ENCODE results near the gene SCYGR5.

SCYGR5 gene

GRCh38 chr2:227713291-227713690 is 46.7 kb downstream of the SCYGR5 start:
- H2BK120ac ChIP-seq (ENCODE audit: low read depth, low read length), result no peak overlapping the region
- no peak overlapping the region for H2BK15ac ChIP-seq (ENCODE audit: low read length)
- no peak for DNase-seq (ENCODE audit: low spot score)
- no peaks in the 10 kb centered on the region for H3K9me3 ChIP-seq (replicated peaks in 1 of 2; ENCODE audit: control insufficient read depth in 2 of 2, insufficient read depth in 1 of 2, low read depth in 1 of 2, low read length in 2 of 2)
- H2BK12ac ChIP-seq (ENCODE audit: low read length), result no peak overlapping the region
- H2AFZ ChIP-seq (ENCODE audit: low read length), result no peak overlapping the region
- WGBS, 2 donors (ENCODE audit: extremely low coverage in 2 of 2, insufficient read length in 2 of 2, insufficient replicate concordance in 1 of 2), result no CpG with 5 or more reads among the region's 1 CpG
- no peak overlapping the region for H3K23ac ChIP-seq (ENCODE audit: low read depth, low read length, poor library complexity)
- no peaks in the 10 kb centered on the region for H3K4me1 ChIP-seq (ENCODE audit: control insufficient read depth in 2 of 2, insufficient read depth in 1 of 2, low read depth in 1 of 2, low read length in 2 of 2)
- no peaks in the 10 kb centered on the region for H3K36me3 ChIP-seq (replicated peaks in 1 of 2; ENCODE audit: control insufficient read depth in 2 of 2, insufficient read depth in 2 of 2, low read length in 2 of 2)
- H3K9ac ChIP-seq (ENCODE audit: low read depth, low read length, poor library complexity), result no peak overlapping the region
- no peaks in the 10 kb centered on the region for H3K79me1 ChIP-seq (ENCODE audit: low read depth, low read length)
- H4K91ac ChIP-seq (ENCODE audit: low read depth, low read length, poor library complexity), result no peak overlapping the region
- H2AK5ac ChIP-seq (ENCODE audit: low read depth, low read length), result no peak overlapping the region
- H3K18ac ChIP-seq (ENCODE audit: low read length), result no peak overlapping the region
- peaks cover 0 to 19% (median 7%) of the 10 kb centered on the region in 3 experiments for H3K27me3 ChIP-seq (ENCODE audit: control insufficient read depth in 3 of 3, insufficient read depth in 3 of 3, low read depth in 1 of 3, low read length in 3 of 3)
- H3K4ac ChIP-seq (ENCODE audit: low read length), result no peak overlapping the region
- no peak overlapping the region for H3K4me3 ChIP-seq (ENCODE audit: low read length in 2 of 2)
- H3K4me2 ChIP-seq (ENCODE audit: insufficient read depth, low read length, poor library complexity, severe bottlenecking), result no peak overlapping the region
- H3K27ac ChIP-seq (replicated peaks; ENCODE audit: low read length), result no peak overlapping the region
- H3K14ac ChIP-seq (ENCODE audit: low read length), result no peak overlapping the region
- H2BK5ac ChIP-seq (ENCODE audit: low read length), result no peak overlapping the region
- no peak overlapping the region for H4K8ac ChIP-seq (ENCODE audit: low read depth, low read length)

DNA sequence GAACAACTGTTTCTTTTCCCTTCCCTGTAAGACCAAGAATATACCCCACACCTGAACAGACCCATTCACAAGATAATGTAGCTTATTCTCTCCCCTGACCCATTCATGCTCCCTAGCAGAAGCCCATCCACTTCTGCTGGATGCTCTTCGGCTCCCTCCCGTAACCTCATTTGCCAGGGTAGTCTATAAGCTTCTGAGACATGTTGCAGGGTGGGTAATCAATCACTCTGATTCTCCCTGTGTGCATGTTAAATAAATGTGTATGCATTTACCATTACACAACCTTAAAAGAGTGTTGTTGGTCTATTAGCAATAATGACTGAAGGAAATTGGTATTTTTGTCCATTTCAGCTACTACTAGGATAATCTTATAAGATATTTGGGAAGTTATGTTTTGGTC is 49.9 kb downstream of the SCYGR5 start:
- no peaks in the 10 kb centered on the region for H3K4me1 ChIP-seq (ENCODE audit: control insufficient read depth in 2 of 2, insufficient read depth in 1 of 2, low read depth in 1 of 2, low read length in 2 of 2)
- H4K8ac ChIP-seq (ENCODE audit: low read depth, low read length), result no peak overlapping the region
- H3K27me3 ChIP-seq (ENCODE audit: control insufficient read depth in 3 of 3, insufficient read depth in 3 of 3, low read depth in 1 of 3, low read length in 3 of 3), result peaks cover 0 to 19% (median 7%) of the 10 kb centered on the region in 3 experiments
- no peak overlapping the region for H2BK12ac ChIP-seq (ENCODE audit: low read length)
- no peak overlapping the region for H2AFZ ChIP-seq (ENCODE audit: low read length)
- no peak overlapping the region for H3K23ac ChIP-seq (ENCODE audit: low read depth, low read length, poor library complexity)
- no peak overlapping the region for H3K9ac ChIP-seq (ENCODE audit: low read depth, low read length, poor library complexity)
- no peak for DNase-seq (ENCODE audit: low spot score)
- no peaks in the 10 kb centered on the region for H3K36me3 ChIP-seq (replicated peaks in 1 of 2; ENCODE audit: control insufficient read depth in 2 of 2, insufficient read depth in 2 of 2, low read length in 2 of 2)
- H3K27ac ChIP-seq (replicated peaks; ENCODE audit: low read length), result no peak overlapping the region
- H3K4me3 ChIP-seq (ENCODE audit: low read length in 2 of 2), result no peak overlapping the region
- H2BK5ac ChIP-seq (ENCODE audit: low read length), result no peak overlapping the region
- no peak overlapping the region for H2AK5ac ChIP-seq (ENCODE audit: low read depth, low read length)
- H3K79me1 ChIP-seq (ENCODE audit: low read depth, low read length), result no peaks in the 10 kb centered on the region
- no peak overlapping the region for H2BK120ac ChIP-seq (ENCODE audit: low read depth, low read length)
- H3K18ac ChIP-seq (ENCODE audit: low read length), result no peak overlapping the region
- WGBS, 2 donors (ENCODE audit: extremely low coverage in 2 of 2, insufficient read length in 2 of 2, insufficient replicate concordance in 1 of 2), result no CpG with 5 or more reads among the region's 2 CpGs
- H3K4ac ChIP-seq (ENCODE audit: low read length), result no peak overlapping the region
- no peak overlapping the region for H4K91ac ChIP-seq (ENCODE audit: low read depth, low read length, poor library complexity)
- H3K14ac ChIP-seq (ENCODE audit: low read length), result no peak overlapping the region
- H3K9me3 ChIP-seq (replicated peaks in 1 of 2; ENCODE audit: control insufficient read depth in 2 of 2, insufficient read depth in 1 of 2, low read depth in 1 of 2, low read length in 2 of 2), result no peaks in the 10 kb centered on the region
- no peak overlapping the region for H3K4me2 ChIP-seq (ENCODE audit: insufficient read depth, low read length, poor library complexity, severe bottlenecking)
- no peak overlapping the region for H2BK15ac ChIP-seq (ENCODE audit: low read length)
